Activated T-cell treated with anti-CD3 and anti-CD28 coated beads, Interleukin-2, amount 50 U/mL, for 48 hours (primary cell): ENCODE measurements around the gene MFN2.
A peak's percentile ranks its signal among the peaks of the same experiment; 100 is the strongest.
"Not testable (repeated sequence)": the region's sequence is repeated elsewhere in the genome, so short reads cannot be mapped to it uniquely, and the experiment has no call there.

Source experiments
- DNase-seq, 2 experiments: peaks; one replicate each; pipeline ENCODE4 v3.0.0-alpha.2; 2020

The MFN2 gene

GRCh38 chr1:12028957-12029511, 48.8 kb downstream of the MFN2 start:
- DNase-seq = no peak

GRCh38 chr1:12029720-12030339, 49.6 kb downstream of the MFN2 start:
- no peak for DNase-seq

GRCh38 chr1:12031039-12031980, 51.1 kb downstream of the MFN2 start:
- DNase-seq = peak; percentile 72 to 73

GRCh38 chr1:12032161-12032621, 51.9 kb downstream of the MFN2 start:
- DNase-seq = no peak

- DNase-seq = not testable (repeated sequence)
Observed at GRCh38 chr1:12033441-12033840, 53.2 kb downstream of the MFN2 start.

- no peak for DNase-seq
Observed at GRCh38 chr1:12034381-12034801, 54.1 kb downstream of the MFN2 start.

- DNase-seq = no peak
Observed at GRCh38 chr1:12035312-12035711, 55.1 kb downstream of the MFN2 start.

- DNase-seq = no peak
Observed at GRCh38 chr1:12037486-12038355, 57.5 kb downstream of the MFN2 start.

GRCh38 chr1:12038356-12039163, 58.3 kb downstream of the MFN2 start:
- DNase-seq = no peak

- no peak for DNase-seq
Observed at GRCh38 chr1:12039164-12039525, 58.9 kb downstream of the MFN2 start.

- not testable (repeated sequence) for DNase-seq
Observed at GRCh38 chr1:12039824-12040456, 59.7 kb downstream of the MFN2 start.

GRCh38 chr1:12040457-12041051, 60.3 kb downstream of the MFN2 start:
- DNase-seq = peak in 1 of 2 experiments; percentile 63

GRCh38 chr1:12044187-12044877, 64.1 kb downstream of the MFN2 start:
- peak in 1 of 2 experiments; percentile 50 for DNase-seq

GRCh38 chr1:12046749-12047119, 66.5 kb downstream of the MFN2 start:
- no peak for DNase-seq

- peak; percentile 87 to 88 for DNase-seq
Observed at GRCh38 chr1:12047120-12047876, 67.1 kb downstream of the MFN2 start.

- no peak for DNase-seq
Observed at GRCh38 chr1:12048372-12048771, 68.1 kb downstream of the MFN2 start.

GRCh38 chr1:12049616-12050015, 69.4 kb downstream of the MFN2 start:
- DNase-seq = peak in 1 of 2 experiments; percentile 18

- no peak for DNase-seq
Observed at GRCh38 chr1:12051361-12051760, 71.1 kb downstream of the MFN2 start.

- peak in 1 of 2 experiments; percentile 70 for DNase-seq
Observed at GRCh38 chr1:12052008-12052573, 71.8 kb downstream of the MFN2 start.
